HG03108 (cell line): ENCODE data around the gene CERS1.
"Not testable (repeated sequence)": the region's sequence is repeated elsewhere in the genome, so short reads cannot be mapped to it uniquely, and the experiment has no call there.

Source experiments
- ATAC-seq: cut with Tn5 transposase; IDR thresholded peaks from one replicate; pipeline ENCODE4 v1.9.1; 2021; ENCODE audit warnings: moderate library complexity; ENCODE audit not compliant: unreplicated experiment

Gene CERS1

GRCh38 chr19:18919086-18919899 lies 23.3 kb upstream of the CERS1 start, which contains the start of the genes COPE and DDX49:
COPE (minus strand) TSS chr19:18919387; CDS start chr19:18919348, 39 bp downstream.
DDX49 (plus strand) TSS chr19:18919715; CDS start chr19:18919742, 27 bp downstream.
- ATAC-seq = peak; percentile 86

GRCh38 chr19:18917593-18917992 lies 21.6 kb upstream of the CERS1 start:
- not testable (repeated sequence) for ATAC-seq

- no peak for ATAC-seq
Observed at GRCh38 chr19:18915639-18916038, 19.7 kb upstream of the CERS1 start.

- ATAC-seq = no peak
Observed at GRCh38 chr19:18913466-18913865, 17.5 kb upstream of the CERS1 start.

GRCh38 chr19:18912933-18913332 lies 17.0 kb upstream of the CERS1 start:
- ATAC-seq = no peak

GRCh38 chr19:18910801-18911436 lies 15.0 kb upstream of the CERS1 start:
- ATAC-seq = no peak

- ATAC-seq = no peak
Observed at GRCh38 chr19:18910010-18910409, 14.1 kb upstream of the CERS1 start.

GRCh38 chr19:18908917-18909619 lies 13.1 kb upstream of the CERS1 start:
- no peak for ATAC-seq

GRCh38 chr19:18906605-18907519 lies 10.9 kb upstream of the CERS1 start:
- no peak for ATAC-seq

GRCh38 chr19:18905513-18906236 lies 9.7 kb upstream of the CERS1 start:
- no peak for ATAC-seq

- ATAC-seq = no peak
Observed at GRCh38 chr19:18905058-18905456, 9.1 kb upstream of the CERS1 start.

GRCh38 chr19:18904334-18905057 lies 8.5 kb upstream of the CERS1 start:
- ATAC-seq = no peak

GRCh38 chr19:18903156-18904037 lies 7.4 kb upstream of the CERS1 start:
- ATAC-seq = no peak

- ATAC-seq = not testable (repeated sequence)
Observed at GRCh38 chr19:18902519-18902918, 6.6 kb upstream of the CERS1 start.

- no peak for ATAC-seq
Observed at GRCh38 chr19:18901491-18901890, 5.5 kb upstream of the CERS1 start.

GRCh38 chr19:18900700-18901481 lies 4.9 kb upstream of the CERS1 start:
- ATAC-seq = no peak
